Measurements from ENCODE around the gene BMPR1A. TPM values are rescaled to one million over a fixed set of nuclear protein-coding genes. Genes with fewer than 3 reads are reported as not detected.

The BMPR1A gene
- 32.6 and 35.1 TPM in 2 replicates for total RNA-seq (2014; rRNA removed; shearing (Covaris generic); ENCODE audit: low replicate concordance)

GRCh38 chr10:86756511-86757112, at the start of gene BMPR1A:
Gene BMPR1A (plus strand): TSS chr10:86756619. CDS start chr10:86876019, 119,400 bp downstream.
- Histone ChIP-seq H3K9me3 (no peaks in the 10 kb centered on the region), H3K27me3 (no peaks in the 10 kb centered on the region), H3K4me3 (peak within 1 kb of the TSS; percentile 89), H3K36me3 (peaks cover 5% of the 10 kb centered on the region; the same call in 1 of the 2 replicates)
- DNase-seq, result peak; percentile 91

DNA sequence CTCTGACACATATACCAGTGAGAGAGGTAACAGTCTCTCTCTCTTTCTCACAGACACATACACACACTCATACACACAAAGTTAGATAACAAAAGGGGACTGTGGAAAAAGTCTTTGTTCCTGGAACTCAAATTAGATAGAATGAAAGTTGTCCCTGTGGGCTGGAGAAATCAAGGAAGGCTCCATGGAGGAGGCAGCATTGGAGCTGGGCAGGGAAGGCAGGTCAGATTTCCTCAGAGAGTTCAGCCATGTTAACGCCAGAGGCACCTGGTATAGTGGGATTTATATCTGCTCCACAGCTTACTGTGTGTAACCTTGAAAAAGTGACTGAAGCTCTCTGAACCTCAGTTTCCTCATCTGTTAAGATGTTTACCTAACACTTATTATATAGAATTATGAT, 49.4 kb upstream of the BMPR1A start:
- Histone ChIP-seq H3K9me3 (no peaks in the 10 kb centered on the region), H3K36me3 (no peaks in the 10 kb centered on the region), H3K4me3 (no peak overlapping the region), H3K27me3 (no peaks in the 10 kb centered on the region)
- no peak for DNase-seq

- no peak overlapping the region for H3K4me3 ChIP-seq
- H3K9me3 ChIP-seq, result no peaks in the 10 kb centered on the region
- DNase-seq, result no peak
- no peaks in the 10 kb centered on the region for H3K27me3 ChIP-seq
- H3K36me3 ChIP-seq, result no peaks in the 10 kb centered on the region
These were observed 48.9 kb upstream of the BMPR1A start for GRCh38 chr10:86707505-86707904.

DNA sequence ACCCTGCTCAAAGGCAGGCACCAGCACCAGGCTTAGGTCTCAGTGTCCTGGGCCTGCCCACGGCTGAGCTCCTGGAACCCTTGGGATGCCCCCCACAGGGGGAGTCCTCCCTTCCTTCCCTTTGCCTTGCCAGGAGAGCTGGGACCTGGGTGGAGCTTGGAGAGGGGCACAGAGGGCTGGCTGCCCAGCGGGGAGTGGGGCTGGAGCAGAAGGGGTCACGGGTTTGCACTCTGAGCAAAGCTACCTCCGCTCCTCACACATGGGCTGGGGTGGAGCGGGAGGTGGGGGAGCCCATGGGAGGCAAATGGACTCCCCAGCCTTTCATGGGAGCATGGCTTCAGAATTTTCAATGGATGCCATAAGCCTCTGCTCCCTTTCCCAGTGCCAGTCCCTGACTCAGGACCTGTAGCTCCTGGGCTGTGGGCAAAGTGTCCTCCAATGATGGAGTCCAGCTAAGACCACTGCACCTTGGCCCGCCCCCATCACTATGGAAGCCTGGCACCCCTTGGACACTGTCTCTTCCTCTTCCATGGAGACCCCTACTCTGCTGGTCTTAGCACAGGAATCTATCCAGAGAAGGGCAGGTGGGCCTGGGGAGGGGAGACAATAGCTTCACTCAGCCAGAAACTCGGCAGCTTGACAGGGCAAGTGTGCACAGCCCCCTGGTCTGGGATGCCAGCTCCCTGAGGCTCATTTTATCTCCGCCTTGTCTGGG, 48.2 kb upstream of the BMPR1A start:
- Histone ChIP-seq H3K4me3 (no peak overlapping the region), H3K27me3 (no peaks in the 10 kb centered on the region), H3K36me3 (no peaks in the 10 kb centered on the region), H3K9me3 (no peaks in the 10 kb centered on the region)
- DNase-seq, result no peak

- no peak for DNase-seq
- Histone ChIP-seq H3K36me3 (no peaks in the 10 kb centered on the region), H3K27me3 (no peaks in the 10 kb centered on the region), H3K4me3 (no peak overlapping the region), H3K9me3 (no peaks in the 10 kb centered on the region)
These were observed 47.5 kb upstream of the BMPR1A start for GRCh38 chr10:86708783-86709380.

DNA sequence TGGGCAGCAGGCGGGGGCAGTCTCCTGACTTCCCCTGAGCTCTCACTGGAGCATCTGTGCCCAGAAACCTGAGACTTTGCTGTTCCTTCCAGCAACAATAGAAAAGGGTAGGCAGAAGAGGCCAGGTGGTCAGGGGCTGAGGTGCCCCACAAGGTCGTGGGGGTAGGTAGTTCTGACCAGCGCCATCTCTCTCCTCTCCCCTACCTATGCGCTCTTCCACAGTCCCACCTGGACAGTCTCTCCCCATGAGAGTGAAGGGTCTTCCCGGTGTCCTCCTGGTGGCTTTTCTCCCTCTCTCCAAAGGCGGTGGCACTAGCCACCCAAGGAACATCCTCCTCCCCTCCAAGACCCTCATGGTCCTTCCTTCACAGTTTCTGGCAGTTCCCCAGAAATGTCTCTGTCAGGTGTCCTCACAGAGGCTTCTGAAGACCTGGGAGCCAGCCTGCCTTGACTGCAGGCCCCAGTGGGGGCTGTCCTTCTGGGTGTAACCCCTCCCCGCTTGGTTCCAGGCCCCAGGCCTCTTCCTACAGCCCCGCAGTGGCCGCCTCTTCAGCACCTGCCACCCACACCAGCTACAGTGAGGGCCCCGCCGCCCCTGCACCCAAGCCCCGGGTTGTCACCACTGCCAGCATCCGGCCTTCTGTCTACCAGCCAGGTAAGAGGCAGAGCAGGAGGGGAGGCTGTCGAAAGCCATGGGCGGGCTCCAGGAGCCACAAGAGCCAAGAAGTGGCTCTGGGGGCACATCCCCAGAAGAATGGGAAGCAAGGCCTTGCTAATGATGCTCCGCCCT, 46.8 kb upstream of the BMPR1A start:
- no peaks in the 10 kb centered on the region for H3K9me3 ChIP-seq
- no peaks in the 10 kb centered on the region for H3K27me3 ChIP-seq
- H3K4me3 ChIP-seq, result no peak overlapping the region
- no peaks in the 10 kb centered on the region for H3K36me3 ChIP-seq
- DNase-seq, result no peak

- peak; percentile 91 for DNase-seq
- Histone ChIP-seq H3K9me3 (no peaks in the 10 kb centered on the region), H3K27me3 (no peaks in the 10 kb centered on the region), H3K4me3 (peak overlapping the region; percentile 74), H3K36me3 (no peaks in the 10 kb centered on the region)
These were observed 45.4 kb upstream of the BMPR1A start for GRCh38 chr10:86710987-86711512.

DNA sequence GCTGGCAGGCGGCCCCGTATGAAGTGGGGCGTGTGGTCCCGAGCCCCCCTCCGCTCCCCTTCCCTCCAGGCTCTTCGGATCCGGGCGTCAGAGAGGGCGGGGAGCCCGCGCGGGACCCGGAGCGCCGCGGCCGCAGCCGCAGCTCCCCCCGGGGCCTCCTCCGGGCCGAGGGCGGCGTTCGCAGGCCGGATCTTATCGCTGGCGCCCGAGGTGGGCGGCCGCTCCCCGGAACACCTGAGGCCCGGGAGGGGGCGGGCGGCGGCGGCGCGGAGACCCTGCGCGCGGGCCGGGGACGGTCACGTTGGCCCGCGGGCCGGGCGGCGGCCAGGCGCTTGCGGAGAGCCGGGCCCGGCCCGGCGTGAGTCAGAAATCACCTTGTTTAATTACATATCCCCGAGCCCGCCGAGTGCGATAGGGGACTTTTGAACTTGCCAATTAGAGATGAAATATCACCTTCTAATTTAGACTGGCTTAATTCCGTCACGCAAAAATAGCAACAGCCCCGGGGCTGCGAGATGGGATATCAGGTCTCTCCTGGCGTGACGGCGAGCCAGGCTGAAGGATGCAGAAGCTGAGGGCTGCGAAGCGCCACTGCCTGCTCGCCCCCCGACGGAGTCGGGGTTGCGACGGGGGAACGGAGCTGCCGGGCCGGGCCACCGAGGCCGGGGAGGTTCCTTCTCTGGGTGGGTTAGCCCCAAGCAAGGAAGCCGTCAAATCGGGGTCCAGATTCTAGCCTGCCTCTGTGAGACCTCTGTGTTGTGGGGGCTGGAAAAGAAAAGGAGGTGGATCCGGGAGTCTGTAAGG, 44.7 kb upstream of the BMPR1A start:
- H3K4me3 ChIP-seq, result peak overlapping the region; percentile 74
- DNase-seq, result peak; percentile 41
- no peaks in the 10 kb centered on the region for H3K36me3 ChIP-seq
- no peaks in the 10 kb centered on the region for H3K27me3 ChIP-seq
- H3K9me3 ChIP-seq, result no peaks in the 10 kb centered on the region

DNA sequence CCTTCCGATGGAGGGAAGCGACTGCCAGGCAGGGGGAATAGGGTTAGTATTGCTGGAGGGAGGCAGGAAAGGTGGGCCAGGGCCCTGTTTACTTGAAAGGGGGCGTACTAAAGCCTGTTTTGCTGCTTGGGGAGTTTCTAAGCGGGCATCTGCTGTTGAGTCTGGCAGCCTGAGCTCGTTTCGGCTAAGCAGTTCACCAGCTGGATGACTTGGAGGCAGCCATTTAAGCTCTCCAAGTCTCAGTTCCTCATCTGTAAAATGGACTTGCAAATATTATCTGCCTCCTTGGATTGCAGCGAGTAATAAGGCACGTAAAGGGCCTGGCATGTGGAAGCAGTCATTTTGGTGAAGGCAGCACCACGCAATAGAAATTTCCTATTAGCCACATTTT, 44.1 kb upstream of the BMPR1A start:
- Histone ChIP-seq H3K27me3 (no peaks in the 10 kb centered on the region), H3K9me3 (no peaks in the 10 kb centered on the region)
- DNase-seq, result no peak

DNA sequence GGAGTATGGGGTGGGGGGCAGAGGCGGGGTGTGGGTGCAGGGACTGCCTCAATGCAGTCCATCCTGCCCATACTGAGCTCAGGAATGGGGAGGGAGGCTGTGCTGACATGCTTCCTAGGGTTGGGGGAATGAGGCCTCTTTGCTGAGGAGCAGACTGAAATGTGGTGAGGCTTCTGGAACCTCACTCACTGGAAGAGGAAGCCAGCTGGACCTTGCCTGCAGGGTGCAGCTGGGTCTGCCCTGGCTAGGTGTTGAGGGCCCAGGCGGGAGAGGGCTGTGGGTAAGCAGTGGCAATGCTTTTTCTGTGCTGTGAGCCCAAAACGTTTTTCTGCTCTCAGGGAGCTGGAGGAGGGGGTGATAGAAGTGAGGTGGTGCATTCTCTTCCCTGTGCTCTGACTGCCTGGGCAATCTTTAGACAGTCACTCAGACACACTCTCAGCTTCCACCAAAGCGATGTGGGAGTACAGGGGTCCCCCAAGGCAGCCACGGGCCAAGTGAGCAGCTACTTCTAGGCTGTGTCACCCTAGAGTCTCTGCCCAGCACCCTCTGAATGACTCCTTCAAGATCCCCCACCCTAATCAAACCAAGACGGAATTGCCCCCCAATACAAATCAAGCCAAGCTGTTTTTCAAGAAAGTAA, 41.1 kb upstream of the BMPR1A start:
- DNase-seq, result no peak
- H3K9me3 ChIP-seq, result no peaks in the 10 kb centered on the region
- H3K27me3 ChIP-seq, result no peaks in the 10 kb centered on the region
- no peaks in the 10 kb centered on the region for H3K36me3 ChIP-seq
- H3K4me3 ChIP-seq, result no peak overlapping the region

More for the DNA sequence above, 44.1 kb upstream of the BMPR1A start:
- H3K4me3 ChIP-seq, result peak overlapping the region; percentile 74
- H3K36me3 ChIP-seq, result no peaks in the 10 kb centered on the region

- no peaks in the 10 kb centered on the region for H3K27me3 ChIP-seq
- DNase-seq, result no peak
- no peaks in the 10 kb centered on the region for H3K36me3 ChIP-seq
These were observed 40.6 kb upstream of the BMPR1A start for GRCh38 chr10:86715836-86716235.

DNA sequence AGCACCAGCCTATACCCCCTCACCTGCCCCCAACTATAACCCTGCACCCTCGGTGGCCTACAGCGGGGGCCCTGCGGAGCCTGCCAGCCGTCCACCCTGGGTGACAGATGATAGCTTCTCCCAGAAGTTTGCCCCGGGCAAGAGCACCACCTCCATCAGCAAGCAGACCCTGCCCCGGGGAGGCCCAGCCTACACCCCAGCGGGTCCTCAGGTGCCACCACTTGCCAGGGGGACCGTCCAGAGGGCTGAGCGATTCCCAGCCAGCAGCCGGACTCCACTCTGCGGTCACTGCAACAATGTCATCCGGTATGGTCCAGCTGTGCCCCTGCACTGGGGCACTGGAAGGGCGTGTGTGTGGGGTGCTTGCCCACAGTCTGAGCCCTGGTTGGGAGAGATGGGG, 40.0 kb upstream of the BMPR1A start:
- no peaks in the 10 kb centered on the region for H3K27me3 ChIP-seq
- H3K36me3 ChIP-seq, result no peaks in the 10 kb centered on the region
- DNase-seq, result no peak
- H3K4me3 ChIP-seq, result no peak overlapping the region
- H3K9me3 ChIP-seq, result no peaks in the 10 kb centered on the region

More at GRCh38 chr10:86715836-86716235, 40.6 kb upstream of the BMPR1A start:
- H3K9me3 ChIP-seq, result no peaks in the 10 kb centered on the region
- no peak overlapping the region for H3K4me3 ChIP-seq

DNA sequence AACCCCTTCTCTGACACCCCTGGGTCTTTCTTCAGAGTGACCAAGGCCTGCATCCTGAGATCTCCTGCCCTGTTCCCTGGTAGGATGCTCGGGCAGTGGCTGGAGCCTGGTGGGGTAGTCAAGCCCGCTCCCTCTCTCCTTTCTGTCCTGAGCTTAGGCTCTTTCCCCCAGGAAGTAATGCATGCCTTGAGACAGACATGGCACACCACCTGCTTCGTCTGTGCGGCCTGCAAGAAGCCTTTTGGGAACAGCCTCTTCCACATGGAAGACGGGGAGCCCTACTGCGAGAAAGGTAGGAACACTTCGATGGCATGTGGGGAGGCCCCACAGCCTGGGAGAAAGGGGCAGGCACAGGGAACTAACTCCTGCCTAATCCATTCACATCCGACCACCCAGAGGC, 37.9 kb upstream of the BMPR1A start:
- no peak for DNase-seq
- Histone ChIP-seq H3K36me3 (no peaks in the 10 kb centered on the region), H3K9me3 (no peaks in the 10 kb centered on the region), H3K27me3 (no peaks in the 10 kb centered on the region), H3K4me3 (no peak overlapping the region)

DNA sequence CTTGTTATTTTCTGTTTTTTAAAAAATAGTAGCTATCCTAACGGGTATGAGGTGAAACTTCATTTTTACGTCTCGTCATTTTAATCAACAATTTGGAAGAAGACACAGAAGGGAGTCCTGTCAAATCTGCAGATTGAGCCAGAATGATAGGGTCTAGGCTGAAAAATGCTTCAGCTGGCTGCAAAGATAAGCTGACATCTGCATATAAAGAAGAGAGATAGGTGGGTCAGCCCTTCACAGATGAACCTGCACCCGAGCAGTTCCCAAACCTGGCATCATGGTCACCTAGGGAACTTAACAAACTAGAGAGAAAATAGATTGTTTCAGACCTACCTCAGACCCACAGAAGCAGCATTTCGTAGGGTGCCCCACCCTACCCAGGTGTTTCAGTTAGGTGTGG, 35.2 kb upstream of the BMPR1A start:
- H3K36me3 ChIP-seq, result no peaks in the 10 kb centered on the region
- no peaks in the 10 kb centered on the region for H3K9me3 ChIP-seq

DNA sequence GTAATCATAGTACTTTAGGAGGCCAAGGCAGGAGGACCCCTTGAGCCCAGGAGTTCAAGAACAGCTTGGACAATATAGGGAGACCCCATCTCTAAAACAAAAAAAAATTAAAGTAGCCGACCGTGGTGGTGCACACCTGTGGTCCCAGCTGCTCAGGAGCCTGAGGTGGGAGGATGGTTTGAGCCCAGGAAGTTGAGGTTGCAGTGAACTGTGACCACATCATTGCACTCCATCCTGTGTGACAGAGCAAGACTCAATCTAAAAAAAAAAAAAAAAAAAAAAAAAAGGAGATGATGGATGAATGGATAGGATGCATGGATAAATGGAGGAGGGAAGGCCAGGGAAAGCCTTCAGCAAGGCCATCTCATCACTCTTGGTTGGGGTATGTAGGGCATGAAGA, 33.4 kb upstream of the BMPR1A start:
- H3K36me3 ChIP-seq, result no peaks in the 10 kb centered on the region
- no peak for DNase-seq
- no peaks in the 10 kb centered on the region for H3K9me3 ChIP-seq
- H3K27me3 ChIP-seq, result no peaks in the 10 kb centered on the region; the same call in 1 of the 2 replicates
- no peak overlapping the region for H3K4me3 ChIP-seq

More for the DNA sequence above, 35.2 kb upstream of the BMPR1A start:
- DNase-seq, result no peak
- no peak overlapping the region for H3K4me3 ChIP-seq
- no peaks in the 10 kb centered on the region for H3K27me3 ChIP-seq

DNA sequence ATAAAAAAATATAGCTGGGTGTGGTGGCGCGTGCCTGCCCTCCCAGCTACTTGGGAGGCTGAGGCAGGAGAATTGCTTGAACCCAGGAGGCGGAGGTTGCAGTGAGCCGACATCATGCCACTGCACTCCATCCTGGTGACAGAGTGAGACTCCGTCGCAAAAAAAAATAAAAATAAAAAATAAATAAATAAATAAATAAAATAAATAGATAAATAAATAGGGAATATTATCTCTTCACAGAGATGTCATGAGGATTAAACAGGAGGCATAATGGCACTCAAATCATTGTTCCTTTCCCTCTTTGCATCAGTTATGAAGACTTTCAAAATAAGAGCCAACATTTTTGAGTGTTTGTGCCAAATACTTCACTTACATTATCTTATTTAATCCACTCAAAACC, 32.0 kb upstream of the BMPR1A start:
- no peaks in the 10 kb centered on the region; the same call in 1 of the 2 replicates for H3K27me3 ChIP-seq
- H3K4me3 ChIP-seq, result no peak overlapping the region
- no peaks in the 10 kb centered on the region for H3K9me3 ChIP-seq
- DNase-seq, result no peak
- H3K36me3 ChIP-seq, result no peaks in the 10 kb centered on the region
